ENCODE data around the gene KRTAP5-1. TPM values are rescaled to one million over a fixed set of nuclear protein-coding genes. Genes with fewer than 3 reads are reported as not detected.
"Not testable (repeated sequence)": the region's sequence is repeated elsewhere in the genome, so short reads cannot be mapped to it uniquely, and the experiment has no call there.

KRTAP5-1 gene
- not detected for total RNA-seq

DNA sequence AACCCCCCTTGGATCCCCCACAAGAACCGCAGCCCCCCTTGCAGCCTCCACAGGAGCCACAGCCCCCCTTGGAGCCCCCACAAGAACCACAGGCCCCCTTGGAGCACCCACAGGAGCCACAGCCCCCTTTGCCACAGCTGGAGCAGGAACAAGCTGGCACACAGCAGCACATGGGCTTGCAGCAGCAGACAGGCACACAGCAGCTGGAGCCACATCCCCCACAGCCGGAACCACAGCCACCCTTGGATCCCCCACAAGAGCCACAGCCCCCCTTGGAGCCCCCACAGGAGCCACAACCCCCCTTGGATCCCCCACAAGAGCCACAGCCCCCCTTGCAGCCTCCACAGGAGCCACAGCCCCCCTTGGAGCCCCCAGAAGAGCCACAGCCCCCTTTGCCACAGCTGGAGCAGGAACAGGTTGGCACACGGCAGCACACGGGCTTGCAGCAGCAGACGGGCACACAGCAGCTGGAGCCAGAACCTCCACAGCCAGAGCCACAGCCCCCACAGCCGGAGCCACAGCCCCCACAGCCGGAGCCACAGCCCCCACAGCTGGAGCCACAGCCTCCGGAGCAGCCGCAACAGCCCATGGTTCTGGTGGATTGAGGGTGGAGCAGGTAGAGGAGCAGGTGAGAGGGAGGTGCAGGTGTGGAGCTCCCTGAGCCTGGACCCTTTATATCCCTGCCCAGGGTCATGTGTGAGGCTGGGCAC, at the start of gene KRTAP5-1:
TSS of gene KRTAP5-1 (minus strand) at position 623 of the 710 bp plus-strand sequence. CDS start at position 589, 34 bp downstream.
- H3K27ac Mint-ChIP-seq; ATAC-seq; H3K9me3 Mint-ChIP-seq; DNase-seq (ENCODE audit: low spot score in 2 of 2); H3K36me3 Mint-ChIP-seq: not testable (repeated sequence)

DNA sequence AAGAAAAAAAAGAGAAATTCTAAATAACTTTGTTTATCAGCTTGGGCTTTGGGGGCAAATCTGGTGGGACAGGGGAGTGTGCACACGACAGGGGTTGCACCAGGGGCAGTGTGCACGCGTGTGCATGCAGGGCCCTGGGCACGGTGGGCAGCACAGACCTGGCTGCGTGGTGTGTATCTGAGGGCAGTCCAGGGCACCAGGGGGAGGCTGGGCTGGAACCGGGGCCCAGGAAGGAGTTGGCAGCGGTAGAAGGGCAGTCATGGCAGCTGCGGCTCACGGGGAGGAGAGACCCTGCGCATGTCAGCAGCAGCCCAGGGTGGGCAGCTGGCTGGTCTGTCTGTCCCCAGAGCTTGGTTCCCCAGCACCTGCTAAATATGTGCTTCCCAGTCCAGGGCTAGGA, 48.8 kb upstream of the KRTAP5-1 start:
- ATAC-seq: no peak
- no peak for DNase-seq (ENCODE audit: low spot score in 2 of 2)
- H3K36me3 Mint-ChIP-seq: no peaks in the 10 kb centered on the region
- no peak overlapping the region for H3K27ac Mint-ChIP-seq
- H3K9me3 Mint-ChIP-seq: no peaks in the 10 kb centered on the region

- Mint-ChIP-seq H3K27ac (peak overlapping the region in 1 of 2 donors; percentile 28), H3K9me3 (no peaks in the 10 kb centered on the region), H3K36me3 (no peaks in the 10 kb centered on the region)
- no peak for DNase-seq (ENCODE audit: low spot score in 2 of 2)
- peak; percentile 30 to 42 for ATAC-seq
Observed at GRCh38 chr11:1632053-1632714, 47.1 kb upstream of the KRTAP5-1 start.

- ATAC-seq (no peak), DNase-seq (ENCODE audit: low spot score in 2 of 2) (no peak)
- no peaks in the 10 kb centered on the region for H3K36me3 Mint-ChIP-seq
- no peak overlapping the region for H3K27ac Mint-ChIP-seq
- H3K9me3 Mint-ChIP-seq: no peaks in the 10 kb centered on the region
Observed at GRCh38 chr11:1631066-1631568, 46.0 kb upstream of the KRTAP5-1 start.

GRCh38 chr11:1630271-1630670, 45.2 kb upstream of the KRTAP5-1 start:
- ATAC-seq: no peak
- no peak for DNase-seq (ENCODE audit: low spot score in 2 of 2)
- no peaks in the 10 kb centered on the region for H3K36me3 Mint-ChIP-seq
- peak overlapping the region in 1 of 2 donors; percentile 18 for H3K27ac Mint-ChIP-seq
- H3K9me3 Mint-ChIP-seq: no peaks in the 10 kb centered on the region

DNA sequence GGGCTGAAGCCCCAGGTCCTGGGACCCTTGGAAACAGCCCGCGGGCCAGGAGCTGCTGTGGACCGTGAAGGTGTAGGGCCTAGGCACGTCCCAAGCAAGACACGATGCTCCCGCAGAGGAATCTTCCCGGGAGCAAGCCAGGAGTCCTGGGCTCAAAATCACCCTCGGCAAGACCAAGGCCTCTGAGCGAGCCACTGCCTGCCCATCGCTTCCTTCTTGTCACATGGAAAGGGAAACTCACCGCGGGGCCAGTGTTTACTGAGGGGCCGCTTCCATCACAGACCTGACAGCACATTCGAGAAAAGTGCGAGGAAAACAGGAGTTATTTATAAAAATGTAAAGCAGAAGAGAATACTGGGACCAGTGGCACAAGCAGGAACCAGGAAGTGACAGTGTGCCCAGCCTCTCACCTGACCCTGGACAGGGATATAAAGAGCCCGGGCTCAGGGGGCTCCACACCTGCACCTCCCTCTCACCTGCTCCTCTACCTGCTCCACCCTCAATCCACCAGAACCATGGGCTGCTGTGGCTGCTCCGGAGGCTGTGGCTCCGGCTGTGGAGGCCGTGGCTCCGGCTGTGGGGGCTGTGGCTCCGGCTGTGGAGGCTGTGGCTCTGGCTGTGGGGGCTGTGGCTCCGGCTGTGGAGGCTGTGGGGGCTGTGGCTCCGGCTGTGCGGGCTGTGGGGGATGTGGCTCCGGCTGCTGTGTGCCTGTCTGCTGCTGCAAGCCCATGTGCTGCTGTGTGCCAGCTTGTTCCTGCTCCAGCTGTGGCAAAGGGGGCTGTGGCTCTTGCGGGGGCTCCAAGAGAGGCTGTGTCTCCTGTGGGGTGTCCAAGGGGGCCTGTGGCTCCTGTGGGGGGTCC, 44.5 kb upstream of the KRTAP5-1 start, which contains the start of gene KRTAP5-5:
TSS of gene KRTAP5-5 (plus strand) at position 450 of the 860 bp plus-strand sequence. CDS start at position 516, 66 bp downstream.
- Mint-ChIP-seq H3K9me3 (no peaks in the 10 kb centered on the region), H3K36me3 (no peaks in the 10 kb centered on the region)

DNA sequence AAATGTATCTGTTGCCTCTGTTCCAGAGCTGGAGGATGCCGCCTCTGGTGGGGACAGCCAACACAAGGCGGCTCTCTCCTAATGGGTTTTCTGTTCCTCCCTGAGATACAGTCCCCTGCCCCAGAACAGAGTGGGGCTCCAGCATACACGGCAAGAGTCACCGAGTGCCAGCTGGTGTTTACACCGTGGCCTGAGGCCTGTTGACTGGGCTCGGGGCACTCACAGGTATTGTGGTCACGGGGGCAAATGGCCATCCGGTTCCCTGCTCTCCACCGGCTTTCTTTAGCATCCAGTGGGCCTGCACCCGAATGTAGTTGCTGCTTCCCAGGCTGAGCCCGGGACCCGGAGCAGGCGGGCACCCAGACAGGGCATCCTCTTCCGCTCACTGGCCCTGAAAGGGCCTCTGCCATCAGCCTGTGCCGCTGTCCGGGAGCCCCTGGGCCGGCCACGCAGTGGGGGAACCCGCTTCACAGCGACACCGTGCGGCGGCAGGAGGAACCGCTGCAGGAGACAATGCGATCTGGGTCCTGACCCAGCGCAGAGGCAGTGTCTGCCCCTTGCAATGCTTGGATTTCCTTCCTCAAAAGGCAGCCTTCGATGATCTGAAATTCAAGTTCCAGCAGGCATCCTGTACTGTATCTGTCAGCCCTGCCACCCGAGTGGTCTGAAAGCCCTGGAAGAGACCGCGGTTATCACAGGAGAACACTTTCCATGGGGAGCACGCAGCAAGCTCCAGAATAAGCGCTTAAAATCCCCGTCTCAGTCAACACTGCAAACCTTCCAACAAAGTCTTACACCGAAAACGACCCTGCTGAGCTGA, 43.6 kb upstream of the KRTAP5-1 start:
- Mint-ChIP-seq H3K27ac (no peak overlapping the region), H3K36me3 (no peaks in the 10 kb centered on the region), H3K9me3 (no peaks in the 10 kb centered on the region)
- ATAC-seq: peak; percentile 81 to 91
- peak in 1 of 2 donors; percentile 77 for DNase-seq (ENCODE audit: low spot score in 2 of 2)

More for the DNA sequence above, 44.5 kb upstream of the KRTAP5-1 start, which contains the start of gene KRTAP5-5:
- ATAC-seq (no peak), DNase-seq (ENCODE audit: low spot score in 2 of 2) (no peak)
- peak within 1 kb of the TSS in 1 of 2 donors; percentile 18 for H3K27ac Mint-ChIP-seq

DNA sequence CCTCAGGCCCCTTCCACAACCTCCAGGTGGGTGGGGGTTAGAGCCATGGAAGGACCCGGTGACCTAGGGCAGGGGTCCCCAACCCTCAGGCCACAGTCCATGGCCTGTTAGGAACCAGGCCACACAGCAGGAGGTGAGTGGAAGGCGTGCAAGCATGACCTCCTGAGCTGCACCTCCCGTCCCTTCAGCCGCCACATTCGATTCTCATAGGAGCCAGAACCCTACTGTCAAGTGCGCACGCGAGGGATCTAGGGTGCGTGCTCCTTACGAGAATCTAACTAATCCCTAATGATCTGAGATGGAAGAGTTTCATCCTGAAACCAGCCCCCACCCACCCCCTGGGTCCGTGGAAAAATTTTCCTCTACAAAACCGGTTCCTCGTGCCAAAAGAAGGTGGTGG, 40.5 kb upstream of the KRTAP5-1 start:
- Mint-ChIP-seq H3K9me3 (no peaks in the 10 kb centered on the region), H3K27ac (no peak overlapping the region), H3K36me3 (no peaks in the 10 kb centered on the region)
- ATAC-seq (no peak), DNase-seq (ENCODE audit: low spot score in 2 of 2) (no peak)

DNA sequence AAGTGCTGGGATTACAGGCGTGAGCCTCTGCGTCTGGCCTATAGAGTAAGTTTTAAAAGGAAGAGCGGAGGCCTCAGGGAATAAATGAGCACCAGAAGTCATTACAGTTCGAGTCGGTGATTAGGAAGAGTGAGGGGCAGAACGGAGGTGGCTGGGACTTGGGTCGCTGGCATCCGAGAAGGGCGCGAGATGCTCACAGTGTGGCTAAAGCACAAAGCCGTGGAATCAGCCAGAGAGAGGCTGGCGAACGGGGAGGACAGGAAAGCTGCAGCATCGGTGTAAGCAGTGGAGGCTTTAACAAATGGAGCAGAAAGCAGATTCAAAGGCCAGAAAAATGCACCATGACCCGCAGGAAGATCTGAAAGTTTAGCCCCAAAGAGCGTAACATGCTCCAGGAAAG, 39.5 kb upstream of the KRTAP5-1 start:
- no peak for DNase-seq (ENCODE audit: low spot score in 2 of 2)
- ATAC-seq: no peak
- Mint-ChIP-seq H3K9me3 (no peaks in the 10 kb centered on the region), H3K27ac (no peak overlapping the region), H3K36me3 (no peaks in the 10 kb centered on the region)

- DNase-seq (ENCODE audit: low spot score in 2 of 2) (no peak), ATAC-seq (no peak)
- Mint-ChIP-seq H3K27ac (no peak overlapping the region), H3K9me3 (no peaks in the 10 kb centered on the region), H3K36me3 (no peaks in the 10 kb centered on the region)
Observed at GRCh38 chr11:1623716-1624115, 38.6 kb upstream of the KRTAP5-1 start.

DNA sequence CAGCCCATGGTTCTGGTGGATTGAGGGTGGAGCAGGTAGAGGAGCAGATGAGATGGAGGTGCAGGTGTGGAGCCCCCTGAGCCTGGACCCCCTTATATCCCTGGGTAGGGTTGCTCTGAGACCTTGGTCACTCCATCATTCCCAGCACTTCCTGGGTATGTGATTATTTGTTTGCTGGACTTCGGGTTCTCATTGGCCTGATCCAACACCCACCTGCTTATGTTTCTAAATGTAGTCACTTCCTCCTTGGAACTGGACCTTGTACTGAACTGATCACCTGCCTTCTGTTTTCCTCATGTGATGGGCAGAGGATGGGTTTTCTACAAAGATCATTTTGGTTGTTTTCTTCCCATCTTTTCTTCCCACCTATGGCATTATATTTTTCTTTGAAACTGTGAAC, 37.0 kb upstream of the KRTAP5-1 start, which contains the start of gene KRTAP5-4:
TSS of gene KRTAP5-4 (minus strand) at position 53 of the 400 bp plus-strand sequence. CDS start at position 8, 45 bp downstream.
- H3K36me3 Mint-ChIP-seq: no peaks in the 10 kb centered on the region
- DNase-seq (ENCODE audit: low spot score in 2 of 2) (no peak), ATAC-seq (no peak)
- H3K9me3 Mint-ChIP-seq: no peaks in the 10 kb centered on the region
- H3K27ac Mint-ChIP-seq: no peak within 1 kb of the TSS

DNA sequence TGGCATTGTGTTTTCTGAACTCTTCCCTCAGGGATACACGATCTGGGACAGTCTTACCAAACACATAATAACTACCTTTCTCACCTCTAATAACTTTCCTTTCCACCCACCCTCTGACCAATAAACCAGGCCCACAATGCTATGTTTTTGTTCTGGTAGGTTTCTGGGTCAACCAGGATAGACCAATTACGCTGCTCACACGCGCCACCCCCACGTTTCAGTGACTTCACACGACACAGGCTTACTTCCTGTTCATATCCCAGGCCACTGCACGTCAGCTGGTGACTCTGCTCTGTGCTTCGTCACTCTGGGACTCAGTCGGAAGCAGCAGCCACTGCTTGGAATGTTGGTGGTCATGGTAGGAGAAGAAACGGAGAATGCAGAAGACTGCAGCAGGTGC, 34.4 kb upstream of the KRTAP5-1 start:
- DNase-seq (ENCODE audit: low spot score in 2 of 2): no peak
- Mint-ChIP-seq H3K9me3 (no peaks in the 10 kb centered on the region), H3K27ac (no peak overlapping the region), H3K36me3 (no peaks in the 10 kb centered on the region)
- ATAC-seq: peak; percentile 56 to 62

DNA sequence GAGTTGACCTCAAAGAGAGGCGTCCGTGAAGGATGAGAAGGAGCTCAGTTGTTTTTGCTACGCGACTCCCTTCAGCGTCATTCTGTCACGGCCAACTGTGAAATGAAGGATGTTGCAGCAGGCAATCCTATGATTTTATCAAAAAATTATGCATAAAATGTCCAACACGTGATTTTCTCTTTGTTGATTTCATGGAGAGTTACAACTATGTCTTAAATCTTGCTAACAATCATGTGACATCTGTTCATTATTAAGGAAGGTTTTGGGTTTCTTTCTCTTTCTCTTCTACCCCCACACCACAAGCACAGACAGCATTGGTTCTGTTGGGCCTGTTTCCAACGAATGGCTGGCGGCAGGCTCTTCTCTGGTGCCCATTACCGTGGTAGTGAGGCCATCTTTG, 33.1 kb upstream of the KRTAP5-1 start:
- DNase-seq (ENCODE audit: low spot score in 2 of 2) (no peak), ATAC-seq (no peak)
- Mint-ChIP-seq H3K36me3 (no peaks in the 10 kb centered on the region), H3K27ac (no peak overlapping the region), H3K9me3 (no peaks in the 10 kb centered on the region)

GRCh38 chr11:1608363-1608762, 23.3 kb upstream of the KRTAP5-1 start, which contains the start of gene KRTAP5-3:
Gene KRTAP5-3 (minus strand): TSS chr11:1608463. CDS start chr11:1608385, 78 bp downstream.
- Mint-ChIP-seq H3K27ac (no peak within 1 kb of the TSS), H3K36me3 (no peaks in the 10 kb centered on the region), H3K9me3 (no peaks in the 10 kb centered on the region)
- ATAC-seq (no peak), DNase-seq (ENCODE audit: low spot score in 2 of 2) (no peak)

GRCh38 chr11:1607901-1608300, 22.8 kb upstream of the KRTAP5-1 start:
- not testable (repeated sequence) for H3K36me3 Mint-ChIP-seq; DNase-seq (ENCODE audit: low spot score in 2 of 2); H3K27ac Mint-ChIP-seq; ATAC-seq; H3K9me3 Mint-ChIP-seq
